CD4-positive, alpha-beta T cell treated with Interleukin-1 beta for 1 hour (primary cell): ENCODE data around the gene ZNF511.
A peak's percentile ranks its signal among the peaks of the same experiment; 100 is the strongest.

ENCODE experiments used
- DNase-seq, 2 donors: peaks; one replicate each; pipeline ENCODE4 v3.0.0-alpha.2; 2020 to 2022

The ZNF511 gene

GRCh38 chr10:133355991-133356390, 47.3 kb downstream of the ZNF511 start:
- no peak for DNase-seq

- DNase-seq: no peak
These were observed 48.0 kb downstream of the ZNF511 start for GRCh38 chr10:133356549-133357284.

GRCh38 chr10:133357285-133358161, 48.8 kb downstream of the ZNF511 start, which contains the start of gene FUOM:
TSS of gene FUOM (minus strand) at chr10:133358019. CDS start at chr10:133358007, 12 bp downstream.
- peak; percentile 78 to 83 for DNase-seq

DNA sequence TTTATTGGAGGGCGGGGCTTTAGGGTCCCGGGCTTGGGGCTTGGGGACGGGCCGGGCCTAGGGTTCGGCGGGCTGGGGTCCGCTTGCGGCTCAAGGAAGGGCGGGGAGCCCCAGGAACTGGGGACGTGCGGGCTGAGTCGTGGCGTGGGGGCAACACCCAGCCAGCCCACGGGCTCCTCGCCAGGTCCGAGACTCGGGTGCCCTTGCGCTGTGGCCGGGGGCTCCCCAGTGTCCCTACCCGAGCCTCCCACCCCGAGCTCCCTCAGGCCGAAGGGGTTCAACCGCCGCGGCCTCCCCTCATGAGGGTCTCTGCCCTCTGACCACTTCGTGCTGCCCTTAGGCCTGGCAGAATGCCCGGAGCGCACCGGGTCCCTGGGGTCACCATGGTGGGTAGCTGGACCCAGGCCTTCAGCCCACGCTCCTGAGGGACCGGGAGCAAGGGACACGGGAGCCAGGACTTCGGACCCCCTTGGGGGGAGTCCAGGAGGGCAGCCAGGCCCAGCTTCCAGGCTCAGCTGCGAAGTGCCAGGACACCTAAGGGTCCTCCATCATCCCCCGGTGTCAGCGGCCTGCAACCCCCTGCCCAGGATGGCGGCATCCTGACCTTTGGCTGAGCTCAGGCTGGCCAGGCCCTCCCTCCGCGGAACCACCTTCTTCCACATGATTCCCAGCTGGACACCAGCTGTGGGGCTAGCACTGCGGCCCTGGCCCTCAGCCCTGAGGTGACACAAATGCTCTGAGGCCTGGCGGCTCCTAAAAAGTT, 49.6 kb downstream of the ZNF511 start:
- DNase-seq: no peak

- DNase-seq: no peak
These were observed 50.2 kb downstream of the ZNF511 start for GRCh38 chr10:133358925-133359310.

DNA sequence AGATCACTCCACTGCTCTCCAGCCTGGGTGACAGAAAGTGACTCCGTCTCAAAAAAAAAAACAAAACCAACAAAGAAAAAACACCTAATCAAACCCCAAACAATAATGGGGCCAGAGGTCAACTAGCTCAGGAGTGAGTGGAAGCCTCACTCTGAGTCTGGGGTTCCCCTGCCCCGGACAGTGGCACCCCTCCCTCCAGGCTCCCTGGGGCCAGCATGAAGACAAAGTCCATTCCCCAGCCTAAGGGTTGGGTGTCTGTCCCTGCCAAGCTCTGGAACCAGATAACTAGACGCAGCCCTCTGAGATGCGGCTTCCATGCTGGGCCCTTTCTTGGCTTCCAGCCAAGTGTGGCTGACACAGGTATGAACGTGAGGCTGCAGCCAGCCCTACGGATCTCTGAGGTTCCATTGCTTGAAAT, 50.8 kb downstream of the ZNF511 start:
- peak in 1 of 2 donors; percentile 46 for DNase-seq

GRCh38 chr10:133359972-133360610, 51.4 kb downstream of the ZNF511 start:
- DNase-seq: no peak

DNA sequence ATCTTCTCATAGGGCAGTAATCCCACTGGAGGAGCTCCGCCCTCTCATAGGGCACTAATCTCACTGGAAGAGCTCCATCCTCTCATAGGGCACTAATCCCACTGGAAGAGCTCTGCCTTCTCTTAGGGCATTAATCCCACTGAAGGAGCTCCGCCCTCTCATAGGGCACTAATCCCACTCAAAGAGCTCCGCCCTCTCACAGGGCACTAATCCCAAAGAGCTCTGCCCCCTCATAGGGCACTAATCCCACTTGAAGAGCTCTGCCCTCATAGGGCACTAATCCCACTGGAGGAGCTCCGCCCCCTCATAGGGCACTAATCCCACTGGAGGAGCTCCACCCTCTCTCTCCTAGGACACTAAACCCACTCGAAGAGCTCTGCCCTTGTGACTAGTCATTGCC, 52.5 kb downstream of the ZNF511 start:
- DNase-seq: no peak

GRCh38 chr10:133361773-133362441, 53.2 kb downstream of the ZNF511 start:
- no peak for DNase-seq
